ENCODE results near the gene SOD3. TPM values are rescaled to one million over a fixed set of nuclear protein-coding genes. Genes with fewer than 3 reads are reported as not detected.

Gene SOD3
- polyA plus RNA-seq, 1 donor (not counting 4 experiments of a cell fraction or from before 2014, with no cell fraction given): not detected

DNA sequence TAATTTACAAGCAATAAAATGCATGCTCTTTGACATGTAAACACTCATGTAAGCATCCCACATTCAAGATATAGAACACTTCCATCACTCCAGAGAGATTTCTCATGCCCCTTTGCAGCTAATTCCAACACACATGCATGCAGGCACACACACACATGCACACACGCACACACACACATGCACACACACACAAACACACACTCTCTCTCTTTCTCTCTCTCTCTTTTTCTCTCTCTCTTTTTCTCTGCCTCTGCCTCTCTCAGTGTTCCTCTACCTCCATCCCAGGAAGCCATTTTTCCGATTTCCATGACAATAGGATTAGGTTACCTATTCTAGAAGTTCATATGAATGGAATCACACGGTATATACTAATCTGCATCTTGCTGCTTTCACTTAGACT is 11.9 kb upstream of the SOD3 start:
- Histone ChIP-seq H3K9ac (ENCODE audit: control insufficient read depth, extremely low read depth, insufficient read depth, low read length) (no peak overlapping the region), H3K4me2 (ENCODE audit: control insufficient read depth, extremely low read depth, insufficient read depth, low read depth, low read length) (no peak overlapping the region), H3K9me1 (ENCODE audit: control insufficient read depth, extremely low read depth, insufficient read depth, low read length) (no peaks in the 10 kb centered on the region), H4K20me1 (ENCODE audit: control insufficient read depth, extremely low read depth, insufficient read depth, low read length) (no peaks in the 10 kb centered on the region), H3K9me3 (ENCODE audit: control insufficient read depth, low read depth, low read length) (no peaks in the 10 kb centered on the region), H3K4me3 (ENCODE audit: control insufficient read depth in 2 of 3, extremely low read depth in 1 of 3, insufficient read depth in 2 of 3, low read depth in 1 of 3, low read length in 3 of 3) (no peak overlapping the region), H2AFZ (ENCODE audit: control insufficient read depth, low read length) (no peak overlapping the region), H3K79me2 (ENCODE audit: control insufficient read depth, insufficient read depth, low read length) (no peaks in the 10 kb centered on the region), H3K27ac (ENCODE audit: control insufficient read depth, insufficient read depth, low read length) (no peak overlapping the region), H3K36me3 (ENCODE audit: control insufficient read depth in 2 of 2, extremely low read depth in 1 of 2, insufficient read depth in 2 of 2, low read length in 2 of 2) (no peaks in the 10 kb centered on the region), H3K4me1 (ENCODE audit: control insufficient read depth, extremely low read depth, insufficient read depth, low read length) (no peaks in the 10 kb centered on the region), H3K27me3 (ENCODE audit: control insufficient read depth, extremely low read depth, insufficient read depth, low read length) (no peaks in the 10 kb centered on the region)
- no peak for TF ChIP-seq EZH2 (IDR thresholded peaks at IDR 0.05; ENCODE audit: low read length)
- TF ChIP-seq CTCF (optimal IDR thresholded peaks at IDR 0.05 in 1 of 3, IDR thresholded peaks at IDR 0.05 in 1 of 3, conservative IDR thresholded peaks at IDR 0.05 in 1 of 3; ENCODE audit: extremely low read depth in 1 of 3, insufficient read depth in 2 of 3, low read length in 3 of 3): no peak
- dilution Hi-C loops (cut with MboI; ENCODE audit: extremely low pct_ligation_motif_present, low sequenced_read_pairs): no loop called here
- FAIRE-seq (no peak), DNase-seq (ENCODE audit: low read depth, low spot score) (no peak)

GRCh38 chr4:24791043-24791442 is 4.3 kb upstream of the SOD3 start:
- Histone ChIP-seq H3K9me3 (ENCODE audit: control insufficient read depth, low read depth, low read length) (no peaks in the 10 kb centered on the region), H3K4me2 (ENCODE audit: control insufficient read depth, extremely low read depth, insufficient read depth, low read depth, low read length) (no peak overlapping the region), H3K9me1 (ENCODE audit: control insufficient read depth, extremely low read depth, insufficient read depth, low read length) (no peaks in the 10 kb centered on the region), H3K27me3 (ENCODE audit: control insufficient read depth, extremely low read depth, insufficient read depth, low read length) (peaks cover 8% of the 10 kb centered on the region), H4K20me1 (ENCODE audit: control insufficient read depth, extremely low read depth, insufficient read depth, low read length) (no peaks in the 10 kb centered on the region), H3K9ac (ENCODE audit: control insufficient read depth, extremely low read depth, insufficient read depth, low read length) (no peak overlapping the region), H3K27ac (ENCODE audit: control insufficient read depth, insufficient read depth, low read length) (no peak overlapping the region), H3K79me2 (ENCODE audit: control insufficient read depth, insufficient read depth, low read length) (no peaks in the 10 kb centered on the region), H3K36me3 (ENCODE audit: control insufficient read depth in 2 of 2, extremely low read depth in 1 of 2, insufficient read depth in 2 of 2, low read length in 2 of 2) (no peaks in the 10 kb centered on the region), H3K4me1 (ENCODE audit: control insufficient read depth, extremely low read depth, insufficient read depth, low read length) (no peaks in the 10 kb centered on the region), H2AFZ (ENCODE audit: control insufficient read depth, low read length) (no peak overlapping the region), H3K4me3 (ENCODE audit: control insufficient read depth in 2 of 3, extremely low read depth in 1 of 3, insufficient read depth in 2 of 3, low read depth in 1 of 3, low read length in 3 of 3) (no peak overlapping the region)
- TF ChIP-seq EZH2 (IDR thresholded peaks at IDR 0.05; ENCODE audit: low read length): no peak
- no peak for TF ChIP-seq CTCF (optimal IDR thresholded peaks at IDR 0.05 in 1 of 3, IDR thresholded peaks at IDR 0.05 in 1 of 3, conservative IDR thresholded peaks at IDR 0.05 in 1 of 3; ENCODE audit: extremely low read depth in 1 of 3, insufficient read depth in 2 of 3, low read length in 3 of 3)
- FAIRE-seq: no peak
- dilution Hi-C loops (cut with MboI; ENCODE audit: extremely low pct_ligation_motif_present, low sequenced_read_pairs): no loop called here
- DNase-seq (ENCODE audit: low read depth, low spot score): no peak
